HUES64 (cell line): Measurements from ENCODE around the gene RASSF5.

Source experiments
- H3K27ac ChIP-seq: 2 replicates; pipeline ENCODE4 v1.7.0; 2013; ENCODE audit warnings: low read depth, low read length, inconsistent platforms
- H3K27me3 ChIP-seq: 2 replicates; pipeline ENCODE4 v1.6.1; 2013; ENCODE audit warnings: mild to moderate bottlenecking, low read length; ENCODE audit not compliant: insufficient read depth
- H3K36me3 ChIP-seq: 2 replicates; pipeline ENCODE4 v1.6.1; 2013; ENCODE audit warnings: mild to moderate bottlenecking, low read length; ENCODE audit not compliant: insufficient read depth
- H3K4me1 ChIP-seq: 2 replicates; pipeline ENCODE4 v1.6.1; 2013; ENCODE audit warnings: mild to moderate bottlenecking, low read length, moderate library complexity; ENCODE audit not compliant: insufficient read depth
- H3K4me3 ChIP-seq: 2 replicates; pipeline ENCODE4 v1.5.1; 2013; ENCODE audit warnings: mild to moderate bottlenecking, low read length, moderate library complexity
- H3K9ac ChIP-seq: 2 replicates; pipeline ENCODE4 v1.6.1; 2013; ENCODE audit warnings: mild to moderate bottlenecking, low read depth, low read length
- H3K9me3 ChIP-seq: 2 replicates; pipeline ENCODE4 v1.6.1; 2013; ENCODE audit warnings: low read depth, low read length; ENCODE audit not compliant: insufficient read depth
- WGBS: fragments of 150-250, 120-280 bp; methylation state at CpG from one replicate; pipeline ENCODE4 v1.1.7; 2013; ENCODE audit warnings: missing lambda C conversion rate; 5-methylcytosine and 5-hydroxymethylcytosine counted together

RASSF5 gene

GRCh38 chr1:206508130-206508889 is 979 bp downstream of the RASSF5 start:
- H3K9ac ChIP-seq: no peak overlapping the region
- H3K4me1 ChIP-seq: peaks cover 15% of the 10 kb centered on the region
- no peak overlapping the region for H3K27ac ChIP-seq
- no peaks in the 10 kb centered on the region for H3K9me3 ChIP-seq
- peaks cover 77% of the 10 kb centered on the region for H3K27me3 ChIP-seq
- peak overlapping the region; percentile 66 for H3K4me3 ChIP-seq
- no peaks in the 10 kb centered on the region for H3K36me3 ChIP-seq
- 60% methylated on average over 12 of the region's 15 CpGs for WGBS

GRCh38 chr1:206508956-206509355 is 1.6 kb downstream of the RASSF5 start:
- H3K36me3 ChIP-seq: no peaks in the 10 kb centered on the region
- peaks cover 12% of the 10 kb centered on the region for H3K4me1 ChIP-seq
- no peak overlapping the region for H3K27ac ChIP-seq
- 71% methylated on average over 5 of the region's 6 CpGs for WGBS
- H3K27me3 ChIP-seq: peaks cover 73% of the 10 kb centered on the region
- H3K9ac ChIP-seq: no peak overlapping the region
- no peak overlapping the region for H3K4me3 ChIP-seq
- H3K9me3 ChIP-seq: no peaks in the 10 kb centered on the region

GRCh38 chr1:206509612-206510257 is 2.4 kb downstream of the RASSF5 start:
- no peak overlapping the region for H3K27ac ChIP-seq
- peaks cover 67% of the 10 kb centered on the region for H3K27me3 ChIP-seq
- H3K4me1 ChIP-seq: peaks cover 12% of the 10 kb centered on the region
- no peak overlapping the region for H3K4me3 ChIP-seq
- no peaks in the 10 kb centered on the region for H3K9me3 ChIP-seq
- no peaks in the 10 kb centered on the region for H3K36me3 ChIP-seq
- no peak overlapping the region for H3K9ac ChIP-seq
- WGBS: 81% methylated on average over 12 of the region's 12 CpGs

- H3K27me3 ChIP-seq: peaks cover 61% of the 10 kb centered on the region
- no peaks in the 10 kb centered on the region for H3K36me3 ChIP-seq
- H3K9me3 ChIP-seq: no peaks in the 10 kb centered on the region
- no peak overlapping the region for H3K4me3 ChIP-seq
- H3K27ac ChIP-seq: no peak overlapping the region
- H3K4me1 ChIP-seq: peaks cover 12% of the 10 kb centered on the region
- H3K9ac ChIP-seq: no peak overlapping the region
- WGBS: 89% methylated on average over 5 of the region's 5 CpGs
These were observed 3.0 kb downstream of the RASSF5 start for GRCh38 chr1:206510371-206510770.

GRCh38 chr1:206511362-206512057 is 4.2 kb downstream of the RASSF5 start:
- Histone ChIP-seq H3K4me3 (no peak overlapping the region), H3K9me3 (no peaks in the 10 kb centered on the region), H3K27me3 (peaks cover 49% of the 10 kb centered on the region), H3K4me1 (peaks cover 12% of the 10 kb centered on the region), H3K9ac (no peak overlapping the region), H3K36me3 (no peaks in the 10 kb centered on the region), H3K27ac (no peak overlapping the region)
- WGBS: 73% methylated on average over 14 of the region's 14 CpGs

- no peaks in the 10 kb centered on the region for H3K36me3 ChIP-seq
- H3K27ac ChIP-seq: no peak overlapping the region
- H3K9me3 ChIP-seq: no peaks in the 10 kb centered on the region
- WGBS: 70% methylated on average over 10 of the region's 14 CpGs
- no peak overlapping the region for H3K9ac ChIP-seq
- H3K4me1 ChIP-seq: peaks cover 12% of the 10 kb centered on the region
- H3K27me3 ChIP-seq: peaks cover 42% of the 10 kb centered on the region
- H3K4me3 ChIP-seq: no peak overlapping the region
These were observed 4.9 kb downstream of the RASSF5 start for GRCh38 chr1:206512058-206512850.

- no peaks in the 10 kb centered on the region for H3K9me3 ChIP-seq
- no peak overlapping the region for H3K4me3 ChIP-seq
- peaks cover 12% of the 10 kb centered on the region for H3K4me1 ChIP-seq
- no peaks in the 10 kb centered on the region for H3K36me3 ChIP-seq
- no peak overlapping the region for H3K9ac ChIP-seq
- whole genome bisulfite sequencing: 92% methylated on average over 4 of the region's 4 CpGs
- H3K27ac ChIP-seq: no peak overlapping the region
- H3K27me3 ChIP-seq: peaks cover 36% of the 10 kb centered on the region
These were observed 5.5 kb downstream of the RASSF5 start for GRCh38 chr1:206512851-206513180.

- no peak overlapping the region for H3K27ac ChIP-seq
- no peak overlapping the region for H3K9ac ChIP-seq
- 91% methylated on average over 11 of the region's 11 CpGs for WGBS
- H3K4me3 ChIP-seq: no peak overlapping the region
- no peaks in the 10 kb centered on the region for H3K36me3 ChIP-seq
- peaks cover 12% of the 10 kb centered on the region for H3K4me1 ChIP-seq
- H3K27me3 ChIP-seq: peaks cover 29% of the 10 kb centered on the region
- no peaks in the 10 kb centered on the region for H3K9me3 ChIP-seq
These were observed 6.2 kb downstream of the RASSF5 start for GRCh38 chr1:206513312-206514111.

GRCh38 chr1:206514813-206515387 is 7.6 kb downstream of the RASSF5 start:
- H3K27ac ChIP-seq: no peak overlapping the region

GRCh38 chr1:206516728-206516990 is 9.3 kb downstream of the RASSF5 start:
- H3K9me3 ChIP-seq: no peaks in the 10 kb centered on the region
- H3K9ac ChIP-seq: no peak overlapping the region
- 87% methylated on average over 5 of the region's 5 CpGs for WGBS
- H3K27ac ChIP-seq: no peak overlapping the region
- H3K4me1 ChIP-seq: peaks cover 8% of the 10 kb centered on the region
- no peak overlapping the region for H3K4me3 ChIP-seq
- no peaks in the 10 kb centered on the region for H3K36me3 ChIP-seq
- no peaks in the 10 kb centered on the region; the same call in 1 of the 2 replicates for H3K27me3 ChIP-seq

More at GRCh38 chr1:206514813-206515387, 7.6 kb downstream of the RASSF5 start:
- 93% methylated on average over 5 of the region's 5 CpGs for WGBS
- Histone ChIP-seq H3K4me3 (no peak overlapping the region), H3K9ac (no peak overlapping the region), H3K27me3 (peaks cover 15% of the 10 kb centered on the region), H3K9me3 (no peaks in the 10 kb centered on the region), H3K36me3 (no peaks in the 10 kb centered on the region), H3K4me1 (peaks cover 12% of the 10 kb centered on the region)
